GM12878 (cell line): ENCODE measurements around the gene ARL5B. TPM values are rescaled to one million over a fixed set of nuclear protein-coding genes. Genes with fewer than 3 reads are reported as not detected.

Experiments
- ATAC-seq: fragments of 200-7000 bp; cut with Tn5 transposase; 3 replicates; pipeline ENCODE4 v1.9.1; 2020; ENCODE audit warnings: mild to moderate bottlenecking, moderate library complexity
- BruUV-seq: library from RNA; stranded (reverse); fragments of 400-500 nt; replicated peaks from 2 replicates; lab custom pipeline; 2021; lab: Mats Ljungman, UMichigan
- CTCF ChIA-PET: fragments of 300-600 bp; sonication (Branson Sonifier 250); formaldehyde crosslinking; extraction: SDS; loops from one replicate; lab custom pipeline; 2021; ENCODE audit warnings: inconsistent platforms; lab: Yijun Ruan, JAX
- POLR2A ChIA-PET: fragments of 350-600 bp; formaldehyde crosslinking; extraction: SDS; loops from one replicate; lab custom pipeline; 2021; ENCODE audit warnings: inconsistent platforms; lab: Charles Lee
- RAD21 ChIA-PET: fragments of 300-600 bp; sonication (Branson Sonifier 250); formaldehyde crosslinking; loops from one replicate; lab custom pipeline; 2023; ENCODE audit warnings: antibody characterized with exemption; ENCODE audit not compliant: unreplicated experiment; lab: Charles Lee
- SMC1A ChIA-PET: fragments of 300-600 bp; sonication (Branson Sonifier 250); formaldehyde crosslinking; loops from one replicate; lab custom pipeline; 2023; ENCODE audit not compliant: unreplicated experiment, uncharacterized antibody; lab: Charles Lee
- DNase-seq: peaks from one replicate; pipeline ENCODE4 v3.0.0-alpha.2; 2011; ENCODE audit warnings: low read depth, low spot score
- FAIRE-seq: peaks from 3 replicates; lab custom pipeline; 2011; peaks lifted over from hg19 to GRCh38; lab: Jason Lieb, UNC
- H2AFZ ChIP-seq: 2 replicates; pipeline ENCODE4 v1.6.0; 2011; ENCODE audit warnings: low read depth, low read length, control low read depth; ENCODE audit not compliant: control insufficient read depth
- H3K27ac ChIP-seq: 2 replicates; pipeline ENCODE4 v1.5.1; 2011; ENCODE audit warnings: control low read depth; ENCODE audit not compliant: control insufficient read depth, insufficient read depth
- H3K27me3 ChIP-seq, 2 experiments: replicated peaks in 1 of 2; 2 replicates each; pipeline versions ENCODE4 v1.6.0 to v1.6.1; 2011; ENCODE audit warnings: low read length in 1 of 2; ENCODE audit not compliant: control insufficient read depth in 2 of 2, insufficient read depth in 2 of 2
- H3K36me3 ChIP-seq, 2 experiments: 2 replicates each; pipeline ENCODE4 v1.5.1; 2011; ENCODE audit warnings: low read length in 1 of 2; ENCODE audit not compliant: control insufficient read depth in 2 of 2, insufficient read depth in 2 of 2
- H3K4me1 ChIP-seq: 2 replicates; pipeline ENCODE4 v1.6.1; 2011; ENCODE audit warnings: mild to moderate bottlenecking, low read length, moderate library complexity, mixed read lengths; ENCODE audit not compliant: control insufficient read depth, insufficient read depth
- H3K4me2 ChIP-seq: 2 replicates; pipeline ENCODE4 v1.6.0; 2011; ENCODE audit warnings: control low read depth; ENCODE audit not compliant: control insufficient read depth, insufficient read depth
- H3K4me3 ChIP-seq: fragments of 200-600 bp; sonication (generic); 2 replicates; pipeline ENCODE4 v1.5.1; 2016
- H3K79me2 ChIP-seq: 2 replicates; pipeline ENCODE4 v1.6.0; 2011; ENCODE audit warnings: low read length; ENCODE audit not compliant: control insufficient read depth, insufficient read depth
- H3K9ac ChIP-seq: 2 replicates; pipeline ENCODE4 v1.8.0; 2011; ENCODE audit warnings: low read length, control low read depth, mixed read lengths; ENCODE audit not compliant: control insufficient read depth, insufficient read depth
- H3K9me3 ChIP-seq: replicated peaks from 3 replicates; pipeline ENCODE4 v1.5.1; 2011; ENCODE audit warnings: mild to moderate bottlenecking, low read length; ENCODE audit not compliant: control insufficient read depth, insufficient read depth
- H4K20me1 ChIP-seq: 2 replicates; pipeline ENCODE4 v1.6.0; 2011; ENCODE audit not compliant: control insufficient read depth, insufficient read depth
- CBX3 ChIP-seq: fragments of 200-600 bp; sonication (generic); IDR thresholded peaks from 2 replicates; pipeline ENCODE4 v1.6.1; 2016; ENCODE audit warnings: low read depth, borderline replicate concordance
- CHD1 ChIP-seq: IDR thresholded peaks from 2 replicates; pipeline ENCODE4 v1.6.1; 2012; ENCODE audit warnings: low read depth, low read length, improper control_type of control experiment
- CTCF ChIP-seq, 3 experiments: IDR thresholded peaks in 2 of 3; conservative IDR thresholded peaks in 1 of 3; 2 replicates each; pipeline ENCODE4 v1.5.1; 2011; ENCODE audit warnings: low read depth in 3 of 3, low read length in 3 of 3, mild to moderate bottlenecking in 3 of 3, control low read depth in 2 of 3, moderate library complexity in 2 of 3, inconsistent platforms in 1 of 3, mixed read lengths in 1 of 3; ENCODE audit not compliant: control insufficient read depth in 2 of 3, insufficient read depth in 1 of 3; ENCODE audit errors: extremely low read depth in 1 of 3
- DPF2 ChIP-seq: fragments of 450-650 bp; IDR thresholded peaks from 2 replicates; pipeline ENCODE4 v1.6.1; 2017; ENCODE audit warnings: mild to moderate bottlenecking
- ELK1 ChIP-seq: IDR thresholded peaks from 2 replicates; pipeline ENCODE4 v1.6.1; 2012; ENCODE audit warnings: low read depth, low read length, improper control_type of control experiment
- ESRRA ChIP-seq: IDR thresholded peaks from 2 replicates; pipeline ENCODE4 v1.6.1; 2012; ENCODE audit warnings: mild to moderate bottlenecking, low read length, improper control_type of control experiment
- GABPA ChIP-seq: IDR thresholded peaks from 2 replicates; pipeline ENCODE4 v1.6.1; 2014; ENCODE audit warnings: antibody characterized with exemption, low read depth, mild to moderate bottlenecking, inconsistent platforms
- IRF4 ChIP-seq: IDR thresholded peaks from 2 replicates; pipeline ENCODE4 v1.6.1; 2011; ENCODE audit warnings: low read depth, low read length
- NBN ChIP-seq: fragments of 450-650 bp; IDR thresholded peaks from 2 replicates; pipeline ENCODE4 v1.6.1; 2016
- PRDM15 ChIP-seq: fragments of 450-650 bp; formaldehyde crosslinking; IDR thresholded peaks from 2 replicates; pipeline ENCODE4 v1.4.0; 2020; ENCODE audit warnings: mild to moderate bottlenecking, moderate library complexity
- SKIL ChIP-seq: fragments of 450-650 bp; IDR thresholded peaks from 2 replicates; pipeline ENCODE4 v1.6.1; 2017; ENCODE audit warnings: mild to moderate bottlenecking, low read depth, inconsistent platforms; ENCODE audit not compliant: poor library complexity, severe bottlenecking
- STAT3 ChIP-seq: IDR thresholded peaks from 2 replicates; pipeline ENCODE4 v1.6.1; 2011; ENCODE audit warnings: low read depth, low read length, improper control_type of control experiment
- SUPT20H ChIP-seq: IDR thresholded peaks from 2 replicates; pipeline ENCODE4 v1.6.1; 2011; ENCODE audit warnings: low read depth, mild to moderate bottlenecking, low read length, moderate library complexity, borderline replicate concordance; ENCODE audit not compliant: control insufficient read depth
- SUZ12 ChIP-seq: fragments of 200-600 bp; sonication (generic); IDR thresholded peaks from one replicate; pipeline ENCODE4 v1.6.1; 2018; ENCODE audit warnings: antibody characterized with exemption, mild to moderate bottlenecking; ENCODE audit not compliant: unreplicated experiment
- WGBS: methylation state at CpG from one replicate; pipeline ENCODE4 v1.1.6; 2016; ENCODE audit warnings: low lambda C conversion rate; ENCODE audit not compliant: insufficient replicate concordance, insufficient coverage; ENCODE audit errors: missing lambda C conversion rate; 5-methylcytosine and 5-hydroxymethylcytosine counted together
- in situ Hi-C: fragments of 300-500 bp; cut with MboI; formaldehyde crosslinking; loops from 9 replicates; pipeline ENCODE4 v1.14.3; 2018; ENCODE audit warnings: mixed read lengths
- intact Hi-C: fragments of 100-400 bp; cut with micrococcal nuclease; formaldehyde crosslinking; loops from one replicate; pipeline ENCODE4 v1.14.2; 2022; ENCODE audit not compliant: unreplicated experiment
- polyA plus RNA-seq, 11 experiments: library from polyadenylated mRNA; depleted of rRNA in 4 of 11; unstranded in 6 of 11; stranded (reverse) in 5 of 11; fragments of >200 nt; fragmentation: Nextera tagmentation in 4 of 11; fragmentation: Illumina TruSeq in 1 of 11; extraction: Ambion mirVana in 4 of 11; extraction: Trizol in 1 of 11; gene quantifications; 1 replicate in 1 of 11; 2 replicates in 10 of 11; pipeline versions ENCODE4 v1.2.1 to v1.2.3, GENCODE V29; 2011 to 2016; ENCODE audit warnings: inconsistent platforms in 2 of 11, missing spikeins in 2 of 11, low read depth in 1 of 11
- total RNA-seq, 4 experiments: library from RNA; depleted of rRNA in 3 of 4; stranded (reverse); fragments of >200 nt in 3 of 4; fragmentation: Illumina TruSeq in 1 of 4; extraction: Trizol in 1 of 4; gene quantifications; 2 replicates each; pipeline versions ENCODE4 v1.2.1 to v1.2.3, GENCODE V29; 2013 to 2021

The ARL5B gene
- total and polyA plus RNA-seq, 10 of the 15 experiments (the other 5 are each of a cell fraction or from before 2014, with no cell fraction given), result 2.5 to 20.7 (median 9.1) TPM

- ChIA-PET CTCF (no interaction called here), SMC1A (no interaction called here), RAD21 (no interaction called here), POLR2A (no interaction called here)
- no peak overlapping the region for H3K9ac ChIP-seq
- no peaks in the 10 kb centered on the region for H3K36me3 ChIP-seq
- ATAC-seq (no peak), DNase-seq (no peak), FAIRE-seq (no peak)
- H2AFZ ChIP-seq, result no peak overlapping the region
- H3K4me1 ChIP-seq, result no peaks in the 10 kb centered on the region
- BruUV-seq, result no TSS peak
- no peaks in the 10 kb centered on the region for H3K9me3 ChIP-seq
- no peak overlapping the region for H3K4me3 ChIP-seq
- no peaks in the 10 kb centered on the region for H4K20me1 ChIP-seq
- no peaks in the 10 kb centered on the region for H3K27me3 ChIP-seq
- no peaks in the 10 kb centered on the region for H3K79me2 ChIP-seq
- H3K4me2 ChIP-seq, result no peak overlapping the region
- 0% methylated on average over 1 of the region's 1 CpG for WGBS
- intact Hi-C loops, result no loop called here
- H3K27ac ChIP-seq, result no peak overlapping the region
- in situ Hi-C loops, result no loop called here
- TF ChIP-seq STAT3, result no peak
- no peak for TF ChIP-seq SKIL
- no peak for TF ChIP-seq GABPA
- no peak for TF ChIP-seq SUPT20H
- TF ChIP-seq CTCF (IDR thresholded peaks at IDR 0.05 in 2 of 3, conservative IDR thresholded peaks at IDR 0.05 in 1 of 3; ENCODE audit: control insufficient read depth in 2 of 3, extremely low read depth in 1 of 3, insufficient read depth in 1 of 3, low read depth in 3 of 3, low read length in 3 of 3), result no peak
- TF ChIP-seq CHD1, result no peak
- TF ChIP-seq PRDM15 (CRISPR knock-in tag), result no peak
- no peak for TF ChIP-seq NBN
- TF ChIP-seq SUZ12, result no peak
- no peak for TF ChIP-seq CBX3
- no peak for TF ChIP-seq ELK1
- no peak for TF ChIP-seq DPF2
- TF ChIP-seq ESRRA, result no peak
- no peak for TF ChIP-seq IRF4
Observed at GRCh38 chr10:18719811-18720210, 60.6 kb downstream of the ARL5B start.
